ENCODE results near the gene SERTAD3. TPM values are rescaled to one million over a fixed set of nuclear protein-coding genes. Genes with fewer than 3 reads are reported as not detected.
"Not testable (repeated sequence)": the region's sequence is repeated elsewhere in the genome, so short reads cannot be mapped to it uniquely, and the experiment has no call there.

Gene SERTAD3
- polyA plus RNA-seq, 5 donors: 23.6 to 39.5 (median 30.7) TPM

DNA sequence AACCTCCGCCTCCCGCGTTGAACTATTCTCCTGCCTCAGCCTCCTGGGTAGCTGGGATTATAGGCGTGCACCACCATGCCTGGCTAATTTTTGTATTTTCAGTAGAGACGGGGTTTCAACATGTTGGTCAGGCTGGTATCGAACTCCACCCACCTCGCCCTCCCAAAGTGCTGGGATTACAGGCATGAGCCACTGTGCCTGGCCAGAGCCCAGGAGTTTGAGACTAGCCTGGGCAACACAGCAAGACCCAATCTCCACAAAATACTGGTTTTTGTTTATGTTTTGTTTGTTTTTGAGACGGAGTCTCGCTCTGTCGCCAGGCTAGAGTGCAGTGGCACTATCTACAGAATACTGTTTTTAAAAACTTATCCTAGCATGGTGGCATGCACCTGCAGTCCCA, 13.9 kb downstream of the SERTAD3 start:
- not testable (repeated sequence) for DNase-seq

GRCh38 chr19:40428197-40428596, 15.9 kb downstream of the SERTAD3 start:
- DNase-seq: not testable (repeated sequence)

DNA sequence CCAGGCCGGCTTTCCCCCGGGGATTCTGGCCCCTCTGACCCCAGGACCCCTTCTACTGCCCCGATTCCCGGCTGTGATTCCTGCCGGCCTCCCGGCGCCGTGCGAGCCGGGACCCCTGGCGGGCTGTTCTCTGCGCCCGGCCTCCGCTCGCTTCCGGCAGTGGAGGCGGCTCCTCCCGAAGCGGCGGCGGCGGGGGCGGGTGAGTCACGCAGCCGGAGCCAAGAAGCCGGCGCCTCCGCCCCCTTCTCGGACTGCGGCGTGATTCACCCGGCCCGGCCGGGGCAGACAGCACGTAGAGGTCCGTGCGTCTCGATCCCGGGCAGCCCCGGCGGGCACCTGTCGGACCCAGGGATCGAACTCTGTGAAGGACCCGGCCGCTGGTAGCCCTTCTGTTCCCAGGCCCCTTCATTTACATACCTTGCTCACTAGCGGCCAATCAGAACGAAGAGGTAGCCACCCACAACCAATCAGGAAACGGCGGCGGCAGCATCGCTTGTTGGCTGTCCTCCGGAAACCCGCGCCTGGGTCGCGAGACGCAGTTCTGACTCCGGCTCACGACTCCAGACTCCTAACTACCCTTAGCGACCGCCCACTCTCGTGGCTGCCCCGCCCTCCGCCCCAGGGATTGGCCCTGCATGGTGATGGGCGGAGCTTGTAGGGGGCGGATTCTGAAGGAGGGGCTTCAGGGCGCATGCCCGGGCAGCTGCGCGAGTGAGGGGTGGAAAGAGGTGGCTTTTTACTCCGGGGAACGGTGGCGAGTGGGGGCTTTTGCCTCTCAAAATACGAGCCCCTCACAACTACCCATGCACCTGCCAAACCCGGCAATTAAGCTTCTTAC, 18.5 kb downstream of the SERTAD3 start, which contains the start of gene SERTAD1:
Gene SERTAD1, minus strand, starts transcription at position 543 of the 838 bp plus-strand sequence. CDS start 2,446 bp downstream, outside the sequence.
- DNase-seq: peak; percentile 99

DNA sequence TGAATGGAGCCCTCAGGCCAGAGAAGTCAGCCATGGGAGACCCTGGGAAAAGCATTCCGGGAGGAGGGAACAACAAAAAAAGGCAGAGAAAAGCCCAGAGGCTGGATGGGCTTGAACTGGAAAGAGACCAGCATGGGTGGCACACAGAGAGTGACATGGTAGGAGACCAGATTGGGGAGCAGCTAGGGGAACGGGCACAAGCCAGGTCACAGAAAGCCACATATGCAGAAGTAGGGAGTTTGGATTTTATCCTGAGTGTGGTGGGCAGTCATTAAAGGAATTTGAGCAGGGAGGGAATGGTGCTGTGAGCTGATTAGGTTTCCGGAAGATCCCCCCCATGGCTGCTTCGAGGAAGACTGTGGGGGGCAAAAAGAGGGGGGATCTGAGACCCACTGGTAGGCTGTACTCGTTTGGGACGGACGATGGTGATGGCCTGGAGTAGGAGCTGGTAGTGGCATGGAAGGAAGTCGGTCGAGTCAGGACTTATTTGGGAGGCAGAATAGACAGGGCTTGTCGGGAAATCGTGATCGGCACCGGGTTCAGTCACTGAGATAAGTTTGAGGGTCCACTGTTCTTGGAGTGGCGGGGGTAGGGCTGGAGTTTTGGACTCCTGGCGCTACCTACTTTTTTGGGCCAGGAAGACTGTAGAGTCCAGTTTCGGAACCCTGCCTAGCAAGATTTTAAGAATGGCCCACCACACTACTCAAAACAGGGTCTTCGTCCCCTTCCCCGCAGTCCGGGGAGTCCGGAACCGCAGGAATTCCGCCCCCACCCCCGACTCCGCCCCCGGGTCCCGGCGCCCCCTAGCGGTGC, 19.3 kb downstream of the SERTAD3 start:
- peak in 1 of 2 donors; percentile 61 for DNase-seq

DNA sequence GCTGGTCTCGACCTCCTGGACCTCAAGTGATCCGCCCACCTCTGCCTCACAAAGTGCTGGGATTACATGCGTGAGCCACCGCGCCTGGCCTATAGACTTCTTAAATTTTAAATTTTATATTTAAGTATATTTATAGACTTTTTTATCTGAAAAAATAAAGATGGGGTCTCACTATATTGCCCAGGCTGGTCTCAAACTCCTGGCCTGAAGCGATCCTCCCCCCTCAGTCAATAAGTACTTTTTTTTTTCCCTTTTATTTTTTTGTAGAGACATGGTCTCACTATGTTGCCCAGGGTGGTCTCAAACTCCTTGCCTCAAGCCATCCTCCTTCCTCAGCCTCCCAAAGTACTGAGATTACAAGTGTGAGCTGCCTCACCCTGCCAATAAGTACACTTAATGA, 20.2 kb downstream of the SERTAD3 start:
- no peak for DNase-seq

DNA sequence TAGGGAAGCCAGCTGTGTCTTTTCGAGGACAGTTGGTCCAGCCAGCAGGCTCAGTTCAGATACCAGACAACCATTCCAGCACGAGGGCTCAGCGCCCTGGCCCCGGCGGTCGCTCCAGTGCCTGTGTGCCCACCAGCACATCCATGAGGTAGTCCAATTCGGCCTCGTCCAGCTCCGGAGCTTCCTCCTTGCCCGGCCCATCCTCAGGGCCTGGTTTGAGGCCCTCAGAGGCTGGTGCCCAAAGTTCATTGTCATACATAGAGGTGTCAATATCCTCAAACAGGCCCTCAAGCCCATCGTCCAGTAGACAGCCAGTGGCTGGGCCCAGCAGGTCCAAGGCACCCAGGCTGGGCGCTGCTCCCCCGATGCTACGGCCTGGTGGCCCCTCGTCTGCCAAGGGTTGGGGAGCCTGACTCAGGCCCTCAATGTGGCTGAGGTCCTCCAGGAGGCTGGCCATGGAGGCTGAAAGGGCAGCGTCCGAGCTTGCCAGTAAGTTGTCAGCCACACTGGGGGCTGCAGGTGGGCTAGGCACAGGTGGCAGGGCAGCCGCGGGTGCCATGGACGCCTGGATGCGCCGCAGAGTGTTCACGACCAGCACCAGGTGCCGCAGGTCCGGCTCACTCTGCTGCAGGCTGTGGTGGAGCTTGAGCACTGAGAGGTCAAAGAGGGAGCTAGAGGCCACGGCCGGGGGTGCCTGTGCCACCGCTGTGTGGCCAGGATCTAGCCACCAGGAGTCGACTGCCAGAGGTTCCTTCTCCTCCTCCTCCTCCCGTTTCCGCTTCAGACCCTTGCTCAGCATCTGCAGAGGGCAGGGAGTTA, 21.2 kb downstream of the SERTAD3 start:
- DNase-seq: no peak

DNA sequence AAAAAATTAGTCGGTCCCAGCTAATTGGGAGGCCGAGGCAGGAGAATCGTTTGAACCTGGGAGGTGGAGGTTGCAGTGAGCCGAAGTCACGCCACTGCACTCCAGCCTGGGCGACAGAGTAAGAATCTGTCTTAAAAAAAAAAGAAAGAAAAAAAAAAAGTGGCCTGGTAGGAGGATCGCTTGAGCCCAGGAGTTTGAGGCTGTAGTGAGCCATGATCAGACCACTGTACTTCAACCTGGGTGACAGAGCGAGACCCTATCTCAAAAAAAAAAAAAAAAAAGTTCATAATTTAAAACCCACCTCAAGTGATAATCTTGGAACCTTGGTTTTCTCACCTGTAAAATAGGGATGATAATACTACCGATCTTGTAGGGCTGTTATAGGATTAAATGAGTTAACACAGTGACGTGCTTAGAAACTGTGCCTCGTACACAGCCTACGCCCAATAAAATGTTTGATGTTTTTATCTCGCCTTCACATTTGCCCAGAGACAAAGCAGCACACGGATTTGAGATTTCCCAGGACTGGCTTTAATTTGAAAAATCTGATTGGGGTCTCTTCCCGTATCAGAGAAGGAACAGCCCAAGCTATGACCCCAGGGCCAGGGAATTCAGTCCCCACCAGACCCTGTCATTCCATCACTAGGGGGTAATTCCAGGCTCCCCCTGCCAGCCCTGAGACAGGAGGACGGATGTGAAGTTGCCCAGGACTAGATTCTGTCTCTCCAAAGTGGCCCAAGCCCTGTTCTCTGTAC, 22.0 kb downstream of the SERTAD3 start:
- DNase-seq: no peak

DNA sequence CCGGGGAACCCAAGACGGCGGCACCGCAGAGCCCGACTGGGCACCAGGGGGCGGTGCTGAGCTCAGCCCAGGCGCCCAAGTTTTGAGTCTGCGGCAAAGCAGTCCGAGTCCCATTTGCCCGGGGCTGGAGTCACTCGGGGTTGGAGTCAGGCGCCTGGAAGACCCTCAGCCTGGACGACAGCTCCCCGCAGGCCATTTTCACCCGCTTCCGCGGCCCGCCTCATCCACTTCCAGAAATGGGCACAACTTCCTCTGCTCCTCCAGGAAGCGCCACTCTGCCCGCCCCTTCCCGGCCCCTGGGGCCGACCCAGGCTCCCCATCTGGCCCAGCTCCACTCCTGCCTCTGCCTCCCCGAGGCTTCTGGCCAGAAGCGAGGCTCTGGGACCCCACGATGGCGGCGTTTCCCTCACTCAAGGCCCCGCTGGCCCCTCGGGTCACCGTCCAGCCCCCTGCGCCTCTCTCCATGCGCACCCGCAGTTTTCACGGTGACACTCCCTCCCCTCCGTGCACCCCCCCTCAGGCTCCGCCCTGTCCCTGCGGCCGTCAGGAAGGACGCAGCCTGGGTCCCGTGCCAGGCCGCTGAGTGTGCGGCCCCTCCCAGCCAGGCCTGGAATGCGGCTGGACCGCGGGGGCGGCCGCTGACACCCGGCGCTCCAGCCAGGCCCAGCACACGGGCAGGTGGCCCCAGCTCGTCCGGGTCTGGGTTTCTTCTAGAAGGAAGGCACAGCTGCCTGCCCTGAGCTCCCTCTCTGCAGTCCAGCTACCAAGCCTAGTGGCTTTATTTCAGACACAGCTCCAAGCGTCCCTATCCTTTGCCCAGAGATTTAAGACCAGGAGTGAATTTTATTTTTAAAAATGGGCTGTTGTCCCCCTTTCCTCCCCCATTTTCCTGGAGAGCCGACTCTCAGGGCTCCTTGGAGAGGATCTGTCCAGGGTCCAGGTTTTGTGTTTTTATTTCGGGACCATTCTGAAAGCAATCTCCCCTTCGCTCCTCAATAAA, 23.1 kb downstream of the SERTAD3 start:
- peak; percentile 96 to 99 for DNase-seq

DNA sequence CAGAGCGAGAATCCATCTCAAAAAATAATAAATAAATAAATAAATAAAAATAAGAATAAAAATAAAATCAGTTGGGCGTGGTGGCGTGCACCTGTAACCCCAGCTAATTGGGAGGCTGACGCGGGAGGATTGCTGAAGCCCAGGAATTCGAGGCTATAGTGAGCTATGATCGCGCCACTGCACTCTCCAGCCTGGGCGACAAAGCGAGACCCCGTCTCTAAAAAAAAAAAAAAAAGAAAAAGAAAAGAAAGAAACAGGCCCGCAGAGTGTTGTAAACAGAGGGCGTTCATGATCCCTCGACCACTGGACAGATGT, 23.7 kb downstream of the SERTAD3 start:
- DNase-seq: no peak

DNA sequence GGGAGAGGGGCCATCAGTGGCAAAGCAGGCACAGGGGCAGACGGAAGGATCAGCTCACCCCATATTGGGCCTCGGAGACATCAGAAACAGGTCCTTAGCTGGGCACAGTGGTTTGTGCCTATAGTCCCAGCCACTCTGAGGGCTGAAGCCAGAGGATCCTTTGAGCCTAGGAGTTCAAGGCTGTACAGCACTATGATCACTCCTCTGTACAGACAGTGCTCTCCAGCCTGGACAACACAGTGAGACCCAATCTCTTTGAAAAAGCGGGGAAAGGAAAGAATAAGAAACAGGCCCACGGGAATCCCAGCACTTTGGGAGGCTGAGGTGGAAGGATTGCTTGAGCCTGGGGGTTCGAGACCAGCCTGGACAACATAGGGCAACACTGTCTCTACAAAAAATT, 24.4 kb downstream of the SERTAD3 start:
- no peak for DNase-seq

DNA sequence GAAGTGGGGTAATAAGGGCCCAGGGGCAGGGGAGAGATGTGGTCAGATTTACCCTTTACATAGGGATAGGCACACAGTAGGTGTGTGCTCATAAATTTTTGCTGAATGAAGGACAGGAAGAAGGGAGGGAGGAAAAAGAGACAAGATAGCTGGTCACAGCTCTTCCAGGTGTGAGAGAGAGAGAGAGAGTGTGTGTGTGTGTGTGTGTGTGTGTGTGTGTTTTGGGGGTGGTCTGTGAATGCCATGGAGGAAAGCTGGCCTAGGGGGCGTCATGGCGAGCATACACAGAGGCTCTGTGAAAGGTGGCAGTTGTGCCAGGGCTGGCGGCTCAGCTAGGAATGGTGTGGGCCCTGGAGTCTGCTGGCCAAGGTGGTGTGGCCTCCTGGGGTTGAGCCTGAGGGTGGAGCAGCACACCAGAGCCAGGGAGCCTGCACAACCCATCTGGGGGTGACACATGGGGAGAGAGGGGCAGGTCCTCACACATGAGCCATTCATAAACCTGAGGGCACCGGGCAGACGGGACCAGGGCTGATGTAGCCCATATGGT, 25.0 kb downstream of the SERTAD3 start:
- no peak for DNase-seq

- no peak for DNase-seq
These were observed 26.1 kb downstream of the SERTAD3 start for GRCh38 chr19:40418040-40418439.

DNA sequence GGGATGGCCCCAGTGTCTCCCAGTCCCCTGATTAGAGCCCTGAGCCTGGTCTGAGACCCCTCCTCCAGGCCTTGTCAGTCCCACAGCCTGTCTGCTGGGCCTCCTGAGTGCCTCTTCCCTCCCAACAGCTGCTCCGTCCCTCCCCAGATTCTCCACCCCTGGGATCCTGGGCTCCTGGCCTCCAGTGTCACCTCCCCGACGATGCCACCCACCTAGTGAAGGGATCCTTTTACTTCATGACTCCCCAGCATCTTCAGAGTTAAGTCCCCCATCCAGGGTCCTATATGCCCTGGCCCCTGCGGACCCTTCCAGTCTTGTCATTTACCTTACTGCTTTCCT, 26.5 kb downstream of the SERTAD3 start:
- no peak for DNase-seq

DNA sequence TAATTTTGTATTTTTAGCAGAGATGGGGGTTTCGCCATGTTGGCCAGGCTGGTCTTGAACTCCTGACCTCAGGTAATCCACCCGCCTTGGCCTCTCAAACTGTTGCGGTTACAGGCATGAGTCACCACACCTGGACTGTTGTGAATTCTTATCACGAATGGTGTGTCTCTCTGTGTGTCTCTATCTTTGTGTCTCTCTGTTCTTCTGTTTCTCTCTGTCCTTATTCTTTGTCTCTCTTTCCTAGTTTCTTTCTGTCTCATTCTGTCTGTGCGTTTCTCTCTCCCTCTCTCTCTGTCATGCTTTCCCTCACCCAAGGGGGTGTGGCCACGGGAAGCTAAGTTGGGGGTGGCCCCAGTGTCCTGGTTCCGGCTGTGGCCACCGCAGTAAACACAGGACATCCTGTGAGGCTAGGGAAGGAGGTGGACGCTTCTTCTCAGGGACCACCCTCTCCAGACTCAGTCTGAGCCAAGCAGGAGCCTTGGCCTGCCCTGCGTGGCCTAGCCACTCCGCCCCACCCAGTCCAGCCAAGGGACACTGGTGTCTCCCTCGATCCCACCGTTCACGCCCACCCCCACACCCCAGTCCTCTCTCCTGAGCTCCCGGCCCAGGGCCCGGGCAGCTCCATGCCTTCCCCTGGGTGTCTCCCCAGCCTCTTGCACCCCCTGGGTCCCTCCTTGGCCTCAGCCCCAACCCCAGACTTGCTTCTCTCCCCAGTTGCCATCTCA, 27.1 kb downstream of the SERTAD3 start:
- DNase-seq: peak; percentile 57 to 61

DNA sequence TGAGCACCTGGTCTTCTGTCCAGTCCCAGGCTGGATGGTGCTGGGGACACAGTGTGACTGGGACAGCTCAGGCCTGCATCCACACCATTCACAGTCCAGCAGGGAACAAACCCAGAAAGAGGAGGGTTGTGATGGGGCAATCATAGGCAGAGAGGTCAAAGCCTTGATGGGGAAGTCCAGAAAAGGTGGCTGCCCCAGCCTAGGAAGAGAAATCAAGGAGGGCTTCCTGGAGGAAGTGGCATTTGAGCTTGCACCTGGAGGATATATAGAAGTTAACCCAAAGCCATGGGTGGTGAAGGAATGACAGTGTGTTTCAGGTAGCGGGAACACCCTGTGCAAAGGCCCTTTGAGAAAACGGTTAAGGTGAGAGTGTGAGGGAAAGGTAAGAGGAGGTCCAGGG, 28.4 kb downstream of the SERTAD3 start:
- no peak for DNase-seq

GRCh38 chr19:40414542-40415535, 29.3 kb downstream of the SERTAD3 start:
- DNase-seq: no peak

- peak in 1 of 2 donors; percentile 35 for DNase-seq
These were observed 30.8 kb downstream of the SERTAD3 start, which contains the start of gene PRX for GRCh38 chr19:40413291-40413845. Gene PRX, minus strand, starts transcription at chr19:40413378. Its CDS starts 5,446 bp downstream, at chr19:40407932.

Data from right lung (tissue), 5 donors.